ENCODE measurements around the gene CSPG4.
"Not testable (repeated sequence)": the region's sequence is repeated elsewhere in the genome, so short reads cannot be mapped to it uniquely, and the experiment has no call there.

The CSPG4 gene

DNA sequence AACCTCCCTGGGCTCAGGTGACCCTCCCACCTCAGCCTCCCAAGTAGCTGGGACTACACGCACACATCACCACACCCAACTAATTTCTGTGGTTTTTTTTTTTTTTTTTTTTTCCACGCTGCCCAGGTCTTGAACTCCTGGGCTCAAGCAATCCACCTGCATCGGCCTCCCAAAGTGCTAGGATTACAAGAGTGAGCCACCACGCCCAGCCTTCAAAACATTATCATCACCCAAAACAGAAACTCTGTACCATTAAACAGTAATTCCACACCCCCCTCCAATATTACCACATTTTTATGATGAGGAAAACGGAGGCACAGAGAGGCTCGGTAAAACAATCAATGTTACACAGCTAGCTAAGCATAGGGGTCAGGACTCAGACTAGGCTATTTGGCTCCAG, 76.6 kb downstream of the CSPG4 start:
- no peaks in the 10 kb centered on the region for H3K9me3 Mint-ChIP-seq
- H3K27me3 Mint-ChIP-seq, result no peaks in the 10 kb centered on the region
- no peak overlapping the region for H3K27ac Mint-ChIP-seq
- H3K4me1 Mint-ChIP-seq (ENCODE audit: low read depth), result peaks cover 32% of the 10 kb centered on the region
- peaks cover 26% of the 10 kb centered on the region for H3K36me3 Mint-ChIP-seq (ENCODE audit: low read depth)
- no peak overlapping the region for H3K4me3 Mint-ChIP-seq

DNA sequence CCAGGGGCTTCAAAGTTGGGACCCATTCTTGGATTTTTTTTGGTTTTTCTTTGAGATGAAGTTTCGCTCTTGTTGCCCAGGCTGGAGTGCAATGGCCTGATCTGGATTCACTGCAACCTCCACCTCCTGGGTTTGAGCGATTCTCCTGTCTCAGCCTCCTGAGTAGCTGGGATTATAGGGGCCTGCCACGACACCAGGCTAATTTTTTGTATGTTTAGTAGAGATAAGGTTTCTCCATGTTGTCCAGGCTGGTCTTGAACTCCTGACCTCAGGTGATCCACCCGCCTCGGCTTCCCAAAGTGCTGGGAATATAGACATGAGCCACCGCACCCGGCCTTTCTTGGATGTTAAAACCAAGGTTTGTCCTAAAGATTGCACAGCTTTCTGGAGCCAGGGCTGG, 78.7 kb downstream of the CSPG4 start:
- H3K9me3 Mint-ChIP-seq, H3K4me3 Mint-ChIP-seq, H3K27me3 Mint-ChIP-seq, H3K27ac Mint-ChIP-seq: not testable (repeated sequence)
- Mint-ChIP-seq H3K4me1 (ENCODE audit: low read depth) (peaks cover 24% of the 10 kb centered on the region), H3K36me3 (ENCODE audit: low read depth) (peaks cover 21% of the 10 kb centered on the region)

GRCh38 chr15:75631935-75632334, 80.7 kb downstream of the CSPG4 start:
- peaks cover 10% of the 10 kb centered on the region for H3K4me1 Mint-ChIP-seq (ENCODE audit: low read depth)
- H3K27me3 Mint-ChIP-seq, result no peaks in the 10 kb centered on the region
- peaks cover 1% of the 10 kb centered on the region for H3K36me3 Mint-ChIP-seq (ENCODE audit: low read depth)
- no peak overlapping the region for H3K27ac Mint-ChIP-seq
- H3K4me3 Mint-ChIP-seq, result no peak overlapping the region
- H3K9me3 Mint-ChIP-seq, result no peaks in the 10 kb centered on the region

DNA sequence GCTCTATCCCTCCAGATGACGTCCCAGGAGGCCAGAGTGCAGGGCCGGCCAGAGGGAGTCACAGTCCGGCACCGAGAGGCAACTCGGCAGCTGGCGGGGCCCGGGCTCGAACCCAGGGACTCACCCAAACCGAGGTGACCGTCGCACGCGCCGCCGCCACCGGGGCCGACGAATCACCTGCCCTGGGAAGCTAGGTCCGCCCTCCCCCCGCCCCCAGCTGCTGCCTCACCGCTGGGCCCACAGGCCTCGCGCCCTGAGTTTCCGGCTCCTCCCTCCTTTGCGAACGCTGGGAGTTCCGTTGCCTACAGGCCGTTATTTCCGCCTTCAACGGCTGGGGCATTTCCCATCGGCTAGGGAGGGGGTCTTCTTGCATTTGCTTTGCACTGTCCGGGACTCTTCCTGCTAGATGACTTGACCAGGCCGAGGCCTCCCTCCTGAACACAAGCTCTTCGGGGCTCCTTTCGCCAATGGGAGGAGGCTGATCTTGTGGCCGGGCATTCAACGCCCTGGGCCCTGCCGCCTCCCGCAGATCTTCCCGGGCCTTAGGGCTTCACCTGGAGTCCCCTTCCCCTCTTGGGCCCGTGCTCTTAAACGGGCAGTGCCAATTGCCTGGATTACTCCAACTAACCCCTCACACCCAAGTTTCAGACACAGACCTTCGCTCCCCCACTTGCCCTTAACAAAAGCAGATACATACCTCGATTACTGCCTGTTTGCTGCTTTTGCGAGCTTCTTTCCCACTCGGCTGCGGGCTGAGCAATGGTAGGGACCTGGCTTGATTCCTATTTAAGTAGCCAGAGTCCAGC, 86.9 kb downstream of the CSPG4 start, which contains the start of gene SNUPN:
Gene SNUPN, minus strand, starts transcription at position 184 of the 806 bp plus-strand sequence. CDS start 4,674 bp downstream, outside the sequence.
- H3K4me3 Mint-ChIP-seq, result peak within 1 kb of the TSS; percentile 94

More for the DNA sequence above, 86.9 kb downstream of the CSPG4 start, which contains the start of gene SNUPN:
- Mint-ChIP-seq H3K27ac (peak within 1 kb of the TSS; percentile 96), H3K27me3 (no peaks in the 10 kb centered on the region), H3K9me3 (no peaks in the 10 kb centered on the region), H3K4me1 (ENCODE audit: low read depth) (peaks cover 46% of the 10 kb centered on the region), H3K36me3 (ENCODE audit: low read depth) (peaks cover 11% of the 10 kb centered on the region)

All from stimulated activated naive CD8-positive, alpha-beta T cell treated with anti-CD3 and anti-CD28 coated beads, Interleukin-15, Interleukin-2, amounts not matched to agents 100 ng/mL and 50 ng/mL, for 24 hours (primary cell).